Brain pericyte (primary cell): ENCODE results near the gene LRRC2.
A peak's percentile ranks its signal among the peaks of the same experiment; 100 is the strongest.
"Not testable (repeated sequence)": the region's sequence is repeated elsewhere in the genome, so short reads cannot be mapped to it uniquely, and the experiment has no call there.

Experiments used
- DNase-seq: peaks from one replicate; pipeline ENCODE4 v3.0.0-alpha.2; 2012; ENCODE audit warnings: low read depth, low spot score

LRRC2 gene

GRCh38 chr3:46584598-46585467, 18.7 kb upstream of the LRRC2 start:
- no peak for DNase-seq

GRCh38 chr3:46580675-46581074, 14.6 kb upstream of the LRRC2 start:
- no peak for DNase-seq

DNA sequence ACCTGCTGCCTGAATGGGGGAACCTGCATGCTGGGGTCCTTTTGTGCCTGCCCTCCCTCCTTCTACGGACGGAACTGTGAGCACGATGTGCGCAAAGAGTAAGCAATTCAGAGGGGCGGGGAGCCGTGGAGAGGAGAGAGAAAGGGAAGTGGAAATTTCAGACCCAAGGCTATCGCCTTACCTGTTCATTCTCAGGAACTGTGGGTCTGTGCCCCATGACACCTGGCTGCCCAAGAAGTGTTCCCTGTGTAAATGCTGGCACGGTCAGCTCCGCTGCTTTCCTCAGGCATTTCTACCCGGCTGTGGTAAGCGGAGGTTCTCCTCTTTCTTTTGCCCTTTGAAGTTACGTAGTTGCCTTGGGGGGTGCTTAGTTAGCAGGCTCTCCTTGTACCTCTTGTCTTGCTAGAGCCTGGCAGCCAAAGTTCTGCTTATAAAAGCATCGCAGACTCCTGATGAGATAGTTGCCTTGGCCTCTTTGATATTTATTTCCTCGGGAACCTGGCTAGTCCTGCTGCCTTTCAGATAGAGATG, 13.7 kb upstream of the LRRC2 start:
- no peak for DNase-seq

GRCh38 chr3:46578973-46579755, 13.1 kb upstream of the LRRC2 start:
- DNase-seq = no peak

DNA sequence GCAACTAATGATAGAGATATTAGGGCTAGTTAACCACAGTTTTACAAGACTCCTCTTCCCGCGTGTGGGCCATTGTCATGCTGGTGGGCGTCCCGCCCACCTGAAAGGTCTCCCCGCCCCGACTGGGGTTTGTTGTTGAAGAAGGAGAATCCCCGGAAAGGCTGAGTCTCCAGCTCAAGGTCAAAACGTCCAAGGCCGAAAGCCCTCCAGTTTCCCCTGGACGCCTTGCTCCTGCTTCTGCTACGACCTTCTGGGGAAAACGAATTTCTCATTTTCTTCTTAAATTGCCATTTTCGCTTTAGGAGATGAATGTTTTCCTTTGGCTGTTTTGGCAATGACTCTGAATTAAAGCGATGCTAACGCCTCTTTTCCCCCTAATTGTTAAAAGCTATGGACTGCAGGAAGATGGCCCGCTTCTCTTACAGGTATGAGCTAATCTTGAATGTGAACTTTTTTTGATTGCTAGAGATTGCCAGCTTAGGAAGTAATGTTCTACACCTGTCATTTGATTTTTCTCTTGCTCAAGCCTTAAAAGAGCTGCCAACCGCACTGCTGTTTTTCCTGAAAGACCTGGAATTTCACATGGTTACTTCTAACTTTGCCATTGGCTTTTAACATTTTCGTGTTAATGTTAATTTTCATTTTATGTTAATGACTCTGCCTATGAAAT, 11.6 kb upstream of the LRRC2 start:
- not testable (repeated sequence) for DNase-seq

GRCh38 chr3:46576879-46577278, 10.8 kb upstream of the LRRC2 start:
- no peak for DNase-seq

DNA sequence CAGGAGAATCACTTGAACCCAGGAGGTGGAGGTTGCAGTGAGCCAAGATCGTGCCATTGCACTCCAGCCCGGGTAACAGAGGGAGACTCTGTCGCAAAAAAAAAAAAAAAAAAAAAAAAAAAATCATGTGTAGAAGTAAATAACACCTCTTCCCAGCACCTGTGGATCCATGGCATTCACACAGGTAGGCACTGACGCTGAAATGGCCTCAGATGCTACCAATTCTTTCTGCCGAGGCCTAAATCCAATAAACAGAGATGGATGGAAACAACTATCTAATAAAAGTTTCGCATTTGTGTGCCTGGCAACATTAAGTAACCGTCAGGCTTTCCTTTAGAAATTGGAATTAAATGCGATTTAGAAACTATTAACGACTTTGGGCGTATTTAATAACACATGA, 10.3 kb upstream of the LRRC2 start:
- no peak for DNase-seq

DNA sequence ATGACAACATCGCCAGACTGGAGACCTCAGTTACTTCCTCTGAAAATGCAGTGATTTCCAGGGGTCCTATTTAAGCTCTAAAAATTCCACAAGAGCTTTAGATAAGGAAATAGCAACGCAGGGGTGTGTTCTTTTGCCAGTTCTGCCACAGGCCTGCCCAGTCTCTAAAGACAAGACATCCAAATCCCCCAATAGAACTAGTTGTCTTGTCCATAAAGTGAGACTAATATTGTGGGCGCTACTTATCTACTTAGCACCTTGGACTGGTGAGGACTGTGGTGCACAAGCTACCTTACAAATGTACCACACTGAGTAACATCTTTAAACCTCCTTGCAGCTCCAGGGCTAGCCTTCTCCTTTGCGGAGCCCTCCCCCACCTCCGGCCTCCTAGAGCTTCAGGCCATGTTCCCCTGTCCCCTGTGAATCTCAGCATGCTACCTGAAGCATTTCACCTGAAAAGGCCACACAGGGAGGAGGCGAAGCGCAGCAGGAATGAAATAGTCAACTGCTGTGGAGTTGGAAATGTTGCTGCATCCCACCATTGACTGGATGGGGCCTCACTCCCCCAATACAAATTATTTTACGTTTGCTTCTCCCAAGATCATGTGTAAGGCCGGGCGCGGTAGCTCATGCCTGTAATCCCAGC, 9.6 kb upstream of the LRRC2 start:
- no peak for DNase-seq

GRCh38 chr3:46574881-46575576, 8.9 kb upstream of the LRRC2 start:
- DNase-seq = no peak

DNA sequence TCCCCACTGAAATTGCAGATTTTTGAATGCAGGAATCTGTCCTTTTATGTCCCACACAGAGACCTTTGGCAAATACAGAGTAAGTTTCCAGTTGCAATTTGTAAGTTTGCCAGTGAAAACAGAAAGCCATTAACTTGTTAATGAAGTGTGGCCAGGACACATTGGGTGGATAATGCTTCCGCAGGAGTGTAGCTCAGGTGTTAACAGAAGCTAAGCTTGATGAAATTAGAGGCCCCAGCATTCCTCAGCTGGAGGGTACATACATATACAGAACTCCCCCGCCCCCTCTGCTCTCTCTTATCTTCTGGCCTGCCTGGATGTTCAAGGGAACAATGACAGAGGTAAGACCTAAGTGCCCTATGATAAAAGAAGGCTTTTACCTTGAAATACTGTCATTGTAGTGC, 8.1 kb upstream of the LRRC2 start:
- no peak for DNase-seq

DNA sequence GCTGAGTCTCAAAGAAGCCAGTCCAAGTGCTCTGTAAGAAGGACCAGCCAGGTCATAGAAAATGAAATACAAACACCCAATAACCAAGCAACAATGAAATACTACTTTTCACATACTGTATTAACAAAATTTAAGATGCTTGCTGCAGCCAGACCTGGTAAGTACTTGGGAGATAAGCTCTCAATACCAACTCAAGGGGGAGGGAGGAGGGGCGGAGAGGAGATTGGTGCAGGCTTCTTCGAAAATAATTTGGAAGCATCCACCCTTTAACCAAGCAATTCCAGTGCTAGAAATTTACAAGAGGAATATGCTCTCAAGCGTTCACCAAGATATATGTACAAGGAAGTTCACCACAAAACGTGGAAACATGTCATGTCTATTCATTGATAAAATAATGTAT, 7.6 kb upstream of the LRRC2 start:
- no peak for DNase-seq

- DNase-seq = no peak
Measured at GRCh38 chr3:46571684-46572083, 5.6 kb upstream of the LRRC2 start.

DNA sequence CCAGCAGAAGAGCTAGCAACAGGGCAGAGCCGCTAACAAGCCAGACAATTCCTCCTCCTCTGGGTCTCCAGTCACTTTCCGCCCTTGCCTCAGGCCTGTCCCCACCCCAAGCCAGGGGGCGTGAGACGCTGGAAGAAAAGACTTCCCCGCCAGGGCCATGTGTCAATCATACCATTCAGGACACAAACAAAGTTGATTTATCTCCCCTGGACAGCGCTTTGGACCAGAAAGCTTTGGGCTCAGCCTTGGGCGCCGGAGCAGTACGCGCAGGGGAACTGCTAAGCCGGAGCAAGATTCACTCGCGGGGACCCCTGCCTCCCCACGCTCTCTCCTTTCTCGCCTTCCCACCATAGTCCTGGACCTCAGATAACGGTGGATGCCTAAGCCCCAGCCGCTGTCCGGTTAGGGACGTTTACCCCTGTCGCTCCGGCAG, 479 bp downstream of the LRRC2 start:
- DNase-seq = no peak

- no peak for DNase-seq
Measured at GRCh38 chr3:46565077-46565476, 1.0 kb downstream of the LRRC2 start.

DNA sequence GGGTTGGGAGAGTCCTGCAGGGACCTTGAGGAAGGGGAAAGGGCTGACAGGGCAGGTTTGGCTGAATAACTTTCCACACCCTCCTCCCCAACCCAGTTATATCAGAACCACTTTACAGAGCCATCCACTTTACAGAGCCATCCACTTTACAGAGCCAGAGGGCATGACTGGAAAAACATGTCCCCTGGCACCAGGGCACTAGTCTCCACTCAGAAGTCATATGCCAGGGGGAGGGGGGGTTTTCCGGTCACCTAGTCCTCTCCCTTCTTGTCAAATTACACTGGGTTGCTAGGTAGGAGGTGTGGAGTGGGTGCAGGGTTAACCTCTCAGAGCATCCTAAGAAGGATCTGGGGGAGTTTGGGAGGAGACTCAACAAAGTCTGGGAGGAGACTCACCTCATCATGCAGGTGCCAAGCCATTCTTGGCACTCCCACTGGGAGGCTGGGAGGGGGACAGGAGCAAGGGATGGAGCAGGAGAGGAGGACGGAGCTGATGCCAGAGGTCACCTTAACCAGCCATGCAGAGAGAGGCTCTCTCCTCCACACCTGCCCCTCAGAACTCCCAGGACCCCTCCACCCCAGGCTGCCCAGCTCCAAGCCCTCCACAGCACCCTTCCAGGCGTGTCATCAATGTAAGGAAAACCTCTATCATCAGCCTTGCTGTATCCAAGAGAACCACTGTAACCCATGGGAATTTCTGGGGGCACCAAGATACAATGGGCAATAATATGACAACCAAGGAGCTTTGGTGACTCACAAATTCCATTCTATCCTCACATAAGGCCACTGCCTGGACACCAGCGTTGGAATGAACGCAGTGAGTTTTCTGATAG, 1.7 kb downstream of the LRRC2 start:
- no peak for DNase-seq

- DNase-seq = no peak
Measured at GRCh38 chr3:46561951-46562350, 4.2 kb downstream of the LRRC2 start.

DNA sequence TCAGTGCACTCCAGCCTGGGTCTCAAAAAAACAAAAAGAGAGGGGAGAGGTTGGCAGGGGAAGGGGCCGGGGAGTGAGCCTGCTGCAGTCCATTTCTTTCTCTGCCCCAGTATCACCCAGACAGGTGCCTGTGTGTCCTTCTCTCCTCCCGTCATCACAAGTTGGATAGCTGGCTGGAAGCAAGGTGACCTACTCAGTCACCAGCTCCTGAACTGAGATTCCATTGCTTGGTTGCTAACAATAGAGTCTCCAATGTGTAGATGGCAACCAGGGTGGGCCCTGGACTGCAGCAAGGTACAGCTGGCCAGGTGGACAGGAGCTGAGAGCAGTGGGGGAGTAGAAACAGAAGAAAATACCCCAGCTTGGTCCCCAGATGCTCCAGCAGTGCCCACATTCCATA, 4.6 kb downstream of the LRRC2 start:
- DNase-seq = no peak

GRCh38 chr3:46559091-46559704, 6.9 kb downstream of the LRRC2 start:
- no peak for DNase-seq

DNA sequence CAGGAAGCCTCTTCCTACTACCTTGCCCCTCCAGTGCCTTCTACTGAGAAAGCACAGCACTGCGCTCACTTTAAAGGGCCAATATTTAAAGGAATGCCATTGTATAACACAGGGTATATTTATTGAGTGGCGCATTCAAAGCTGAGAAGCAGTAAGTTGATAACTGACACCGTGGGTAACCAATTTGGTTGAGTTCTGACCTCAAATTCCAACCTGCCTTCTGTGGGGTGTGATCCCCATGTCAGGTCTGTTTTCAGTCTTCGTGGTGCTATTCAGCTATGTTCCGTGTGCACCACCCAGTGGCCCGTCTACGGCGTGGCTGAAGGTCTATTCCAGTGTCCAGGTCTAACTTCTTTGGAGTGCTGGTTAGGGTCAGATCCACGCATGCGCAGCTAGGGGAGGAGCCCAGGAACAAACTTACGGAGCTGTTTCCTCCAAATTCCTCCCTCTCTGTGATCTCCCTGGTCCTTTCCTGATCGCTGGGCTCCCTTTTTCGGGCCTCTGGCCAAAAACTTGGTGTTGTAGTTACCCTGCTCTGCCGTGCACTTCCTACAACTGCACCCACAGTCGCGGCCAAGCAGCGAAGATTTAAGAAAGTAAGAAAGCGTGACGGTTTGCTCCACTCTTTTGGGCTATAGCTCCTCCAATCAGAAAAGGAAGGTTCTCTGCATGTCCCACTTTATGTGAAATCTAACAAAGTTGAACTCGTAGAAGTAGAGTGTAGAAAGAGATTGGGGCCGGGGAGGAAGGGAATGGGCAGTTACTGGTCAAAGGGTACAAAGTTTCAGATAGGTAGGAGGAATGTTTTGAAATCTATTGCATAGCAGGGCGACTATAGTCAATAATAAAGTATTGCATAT, 7.7 kb downstream of the LRRC2 start:
- peak; percentile 29 for DNase-seq
